HL-60/S4 treated with retinoic acid at 250 ng/mL for 4 days and 3 days (cell line): ENCODE data around the gene URAD.
"Not testable (repeated sequence)": the region's sequence is repeated elsewhere in the genome, so short reads cannot be mapped to it uniquely, and the experiment has no call there.

Source experiments
- in situ Hi-C: fragments of 300-500 bp; cut with MboI; formaldehyde crosslinking; loops from 2 replicates; pipeline ENCODE4 v1.7.0; 2022; ENCODE audit warnings: low sequenced_read_pairs

URAD gene, protein sequence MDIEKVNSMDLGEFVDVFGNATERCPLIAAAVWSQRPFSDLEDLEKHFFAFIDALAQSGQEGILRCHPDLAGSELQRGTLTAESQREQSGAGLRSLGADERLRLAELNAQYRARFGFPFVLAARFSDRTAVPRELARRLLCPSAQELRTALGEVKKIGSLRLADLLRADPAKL

DNA sequence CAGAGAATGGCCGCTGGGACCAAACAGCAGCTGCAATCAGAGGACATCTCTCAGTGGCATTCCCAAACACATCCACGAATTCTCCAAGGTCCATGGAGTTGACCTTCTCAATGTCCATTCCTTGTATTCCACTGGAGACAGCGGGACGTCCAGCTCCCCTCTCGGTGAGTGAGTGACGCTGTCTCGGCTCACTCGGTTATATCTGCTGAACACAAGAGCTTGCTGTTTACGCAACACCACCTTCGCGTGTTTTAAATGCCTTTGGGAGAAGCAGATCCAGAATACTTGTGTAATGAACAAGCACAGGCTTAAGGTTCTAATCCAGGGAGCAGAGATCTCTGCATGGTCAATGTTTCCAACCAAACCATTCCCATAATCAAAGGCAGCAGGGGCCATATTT, at the start of gene URAD:
Gene URAD, minus strand, starts transcription at position 174 of the 400 bp plus-strand sequence. Its CDS starts 56 bp downstream, at position 118.
- in situ Hi-C loops = no loop called here

DNA sequence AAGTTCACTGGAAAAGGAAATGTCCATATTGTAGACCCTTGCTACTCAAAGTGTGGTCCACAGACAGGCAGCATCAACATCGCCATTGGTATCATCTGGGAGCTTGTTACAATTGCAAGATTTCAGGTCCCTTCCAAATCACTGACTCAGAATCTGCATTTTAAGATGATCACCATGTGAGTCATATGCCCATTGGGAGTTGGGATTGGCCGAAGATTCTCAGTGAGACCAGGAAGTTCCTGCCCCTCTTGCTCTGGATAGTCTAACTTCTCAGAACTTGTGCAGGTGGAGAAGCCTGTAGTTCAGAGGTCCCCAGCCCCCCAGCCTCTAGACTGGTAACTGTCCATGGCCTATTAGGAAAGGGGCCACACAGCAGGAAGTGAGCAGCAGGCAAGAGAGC, 48.9 kb upstream of the URAD start:
- in situ Hi-C loops = no loop called here

DNA sequence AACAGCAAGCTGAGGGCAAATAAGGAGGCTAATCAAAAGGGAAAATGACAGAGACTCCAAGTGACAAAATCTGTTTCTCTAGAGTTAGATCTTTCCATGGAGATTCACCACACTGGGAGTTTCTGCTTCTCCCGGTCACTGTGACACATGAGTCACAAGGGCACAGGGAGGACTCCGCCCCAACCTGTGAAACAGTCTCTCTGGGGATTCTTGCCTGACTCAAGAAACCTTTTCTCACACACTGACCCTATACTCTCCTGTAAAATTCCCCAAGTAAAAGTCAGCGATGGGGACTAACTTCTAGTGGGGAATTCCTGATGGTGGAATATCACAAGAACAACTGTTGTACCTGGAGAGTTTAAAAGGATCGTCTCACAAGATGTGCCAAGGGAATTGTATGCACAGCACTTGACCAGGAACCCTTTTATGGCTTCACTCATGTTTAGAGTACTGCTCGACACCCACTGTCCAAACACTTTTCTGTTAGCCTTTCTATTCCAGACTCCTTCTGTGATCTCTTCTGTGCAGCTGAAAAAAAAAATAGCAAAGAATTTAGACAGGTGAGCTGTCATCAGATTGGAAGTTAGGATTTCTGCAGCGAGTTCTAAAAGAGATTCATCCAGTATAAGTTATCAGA, 46.8 kb upstream of the URAD start:
- in situ Hi-C loops = no loop called here

DNA sequence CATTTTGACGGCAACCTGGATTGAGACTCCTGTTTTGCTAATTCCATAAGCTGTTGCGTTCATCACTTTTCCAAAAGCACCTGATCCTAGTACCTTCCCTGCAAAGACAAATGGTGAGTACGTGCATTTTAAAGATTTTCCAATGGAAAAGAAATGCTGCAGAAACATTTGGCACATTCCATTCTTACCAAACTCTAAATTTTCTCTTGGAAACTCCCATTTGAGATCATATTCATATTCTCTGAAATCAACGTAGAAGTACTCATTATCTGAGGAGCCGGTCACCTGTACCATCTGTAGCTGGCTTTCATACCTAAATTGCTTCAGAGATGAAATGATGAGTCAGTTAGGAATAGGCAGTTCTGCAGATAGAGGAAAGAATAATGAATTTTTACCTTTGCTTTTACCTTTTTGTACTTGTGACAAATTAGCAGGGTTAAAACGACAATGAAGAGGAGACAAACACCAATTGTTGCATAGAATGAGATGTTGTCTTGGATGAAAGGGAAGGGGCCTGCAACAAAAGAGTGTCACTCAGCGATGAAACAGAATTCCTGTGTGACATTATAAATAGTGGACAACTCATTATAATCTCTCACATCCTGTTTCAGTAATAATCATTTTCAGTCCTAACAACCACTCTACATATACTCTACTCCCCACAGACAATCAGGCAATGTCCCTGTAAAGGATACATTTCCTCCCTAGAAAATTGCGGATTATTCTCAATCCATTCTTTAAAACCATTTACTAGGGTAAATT, 45.6 kb upstream of the URAD start:
- in situ Hi-C loops = no loop called here

DNA sequence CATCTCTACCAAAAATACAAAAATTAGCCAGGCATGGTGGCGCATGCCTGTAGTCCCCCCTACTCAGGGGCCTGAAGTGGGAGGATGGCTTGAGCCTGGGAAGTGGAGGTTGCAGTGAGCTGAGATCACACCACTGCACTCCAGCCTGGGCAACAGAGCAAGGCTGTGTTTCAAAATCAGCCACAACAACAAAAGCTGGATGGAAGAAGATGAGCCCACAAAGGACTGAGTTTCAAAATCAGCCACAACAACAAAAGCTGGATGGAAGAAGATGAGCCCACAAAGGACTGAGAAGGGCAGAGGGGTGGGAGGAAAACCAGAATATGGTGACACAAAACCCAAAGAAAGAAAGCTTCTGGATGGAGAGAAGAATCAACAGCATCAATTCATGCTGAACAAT, 43.9 kb upstream of the URAD start:
- in situ Hi-C loops = not testable (repeated sequence)

DNA sequence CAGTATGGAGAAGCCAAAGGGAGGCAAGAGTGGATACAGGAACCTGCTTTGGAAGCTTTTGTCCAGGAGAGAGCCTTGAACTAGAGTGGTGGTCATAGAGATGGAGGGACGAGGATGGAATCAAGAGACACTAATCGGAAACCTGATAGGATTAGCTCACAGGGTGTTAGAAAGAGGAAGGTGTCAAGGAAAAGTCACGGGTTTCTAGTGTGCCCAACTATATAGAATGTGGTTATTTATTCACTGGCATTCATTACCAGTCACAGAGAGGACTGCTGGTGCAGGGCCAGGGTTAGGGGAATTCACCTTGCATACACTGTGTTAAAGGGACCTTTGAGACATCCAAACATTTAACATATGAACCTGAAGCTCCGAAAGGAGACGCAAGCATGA, 43.4 kb upstream of the URAD start:
- in situ Hi-C loops = no loop called here

DNA sequence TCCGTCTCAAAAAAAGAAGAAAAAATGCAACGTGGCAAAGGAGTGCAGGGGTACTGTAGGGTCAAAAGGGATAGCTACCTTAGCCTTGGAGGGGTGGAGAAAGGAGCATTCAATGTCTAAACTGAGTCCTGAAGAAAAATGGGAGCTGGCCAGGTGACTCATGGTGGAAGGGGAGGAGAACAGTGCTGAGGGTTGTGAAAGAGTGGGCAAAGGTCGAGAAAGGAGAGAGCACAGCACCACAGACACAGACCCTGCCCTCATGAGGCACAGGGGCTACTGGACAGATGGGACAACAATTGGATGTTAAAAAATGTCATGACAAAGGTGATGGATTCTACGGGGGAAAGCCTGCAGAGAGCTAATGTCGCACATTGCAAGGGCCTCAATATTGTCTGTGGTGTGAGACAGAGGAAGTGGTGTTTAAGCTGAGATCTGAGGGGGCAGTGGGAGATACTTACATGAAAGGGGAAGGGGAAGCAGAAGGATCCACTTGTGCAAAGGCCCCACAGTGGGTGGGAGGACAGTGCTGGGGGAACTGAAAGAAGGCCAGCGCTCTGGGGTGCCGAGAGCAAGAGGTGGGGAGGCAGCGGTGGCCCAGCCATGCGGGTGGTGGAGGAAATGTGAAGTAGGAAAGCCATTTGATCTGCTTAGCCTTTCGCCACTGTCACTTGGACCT, 42.9 kb upstream of the URAD start:
- in situ Hi-C loops = no loop called here

DNA sequence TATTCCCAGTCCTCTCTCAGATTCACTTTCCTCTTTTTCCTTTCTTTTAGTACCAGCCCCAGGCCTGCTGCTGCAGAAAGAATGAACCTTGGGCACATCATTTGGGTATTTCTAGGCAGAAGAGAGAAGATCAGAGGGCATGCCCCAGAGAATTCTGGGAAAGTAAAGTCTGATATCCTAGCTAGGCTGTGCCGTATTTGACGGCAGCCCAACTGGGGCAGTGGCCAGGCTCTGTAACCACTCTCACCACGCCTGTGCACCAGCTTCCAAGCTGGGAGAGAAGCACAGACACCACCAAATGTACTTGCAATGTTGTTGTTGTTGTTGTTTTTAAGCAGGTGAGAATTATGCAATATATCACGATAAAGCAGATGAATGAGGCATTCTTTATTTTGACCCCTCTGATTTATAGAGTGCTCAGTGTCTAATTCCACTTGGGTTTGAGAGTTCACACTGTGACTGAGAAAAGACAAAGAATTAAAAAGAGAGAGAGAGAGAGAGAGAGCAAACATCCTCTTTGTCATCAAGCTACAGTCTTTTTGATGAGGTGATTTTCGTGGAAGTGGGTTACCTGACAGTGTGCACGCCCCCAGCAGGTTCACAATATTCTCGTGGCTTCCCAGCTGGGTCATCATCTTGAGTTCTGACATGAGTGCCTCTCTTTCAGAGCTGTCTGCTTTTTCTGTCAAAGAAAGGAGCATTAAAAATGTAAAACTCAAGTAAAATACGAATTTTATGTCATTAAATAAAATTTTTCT, 39.3 kb upstream of the URAD start:
- in situ Hi-C loops = no loop called here

DNA sequence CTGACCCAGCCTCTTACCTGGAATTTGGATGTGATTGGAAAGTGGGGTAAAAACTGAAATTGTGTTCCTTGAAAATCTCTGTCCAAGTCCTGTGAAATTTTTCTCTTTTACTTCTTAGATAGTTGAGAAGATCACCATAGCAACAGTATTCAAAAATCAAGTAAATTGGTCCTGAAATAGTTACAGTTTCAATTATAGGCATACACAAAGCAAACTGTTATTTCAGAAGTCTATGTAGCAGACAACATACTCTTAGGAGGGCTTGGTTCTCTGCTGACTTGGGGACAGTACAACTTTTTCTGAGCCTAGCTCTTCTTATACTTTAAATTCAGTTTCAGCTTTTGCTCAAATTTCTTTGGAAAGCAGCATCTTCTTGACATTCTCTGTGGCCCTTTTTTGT, 38.6 kb upstream of the URAD start:
- in situ Hi-C loops = no loop called here

DNA sequence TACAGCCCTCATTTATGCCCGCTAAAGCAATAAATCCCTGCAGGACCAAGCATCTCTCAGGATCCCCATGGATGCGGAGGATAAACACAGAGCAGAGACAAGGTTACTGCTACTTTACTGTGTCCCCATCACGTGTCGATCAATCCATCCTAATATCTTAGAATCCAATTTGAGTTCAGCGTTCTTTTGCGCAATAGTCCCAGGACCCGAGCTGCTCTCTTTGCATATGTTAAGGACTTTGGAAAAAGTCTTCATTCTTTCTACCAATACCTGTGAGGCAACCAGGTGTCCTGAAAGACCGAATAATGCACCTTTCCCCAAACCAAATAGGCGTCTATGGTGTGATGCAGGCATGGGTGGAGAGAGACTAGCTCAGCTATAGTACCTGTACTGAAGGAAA, 38.0 kb upstream of the URAD start:
- in situ Hi-C loops = no loop called here

DNA sequence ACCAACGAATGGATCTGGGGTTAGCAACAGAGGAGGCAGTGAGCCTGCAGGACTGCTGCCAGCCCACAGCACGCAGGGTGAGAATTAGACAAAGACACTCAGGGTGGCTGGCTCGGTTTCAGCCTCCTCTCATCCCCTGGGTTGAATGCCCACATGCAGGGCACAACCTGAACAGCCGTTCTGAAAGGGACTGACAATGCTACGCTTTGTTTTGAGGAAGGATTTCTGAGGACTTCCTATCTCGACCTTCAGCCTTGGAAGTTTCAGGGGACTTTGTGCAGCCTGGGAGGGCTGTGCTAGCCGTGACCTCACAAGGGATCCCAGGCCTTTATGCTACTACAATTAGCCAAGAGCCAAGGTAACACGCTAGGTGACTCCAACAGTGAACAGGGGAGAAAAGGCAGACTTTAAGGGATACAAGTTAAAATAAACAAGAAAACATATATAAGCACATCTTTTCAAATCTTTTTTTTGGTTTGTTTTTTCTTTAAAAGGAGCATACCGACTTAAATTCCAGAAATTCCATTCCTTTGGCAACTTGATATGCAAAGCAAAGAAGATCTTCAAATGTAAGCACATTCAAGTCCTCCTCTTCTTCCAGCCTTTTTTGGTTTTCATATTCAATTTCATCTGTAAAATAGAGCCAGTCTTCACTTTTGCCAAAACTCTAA, 34.5 kb upstream of the URAD start:
- in situ Hi-C loops = no loop called here

DNA sequence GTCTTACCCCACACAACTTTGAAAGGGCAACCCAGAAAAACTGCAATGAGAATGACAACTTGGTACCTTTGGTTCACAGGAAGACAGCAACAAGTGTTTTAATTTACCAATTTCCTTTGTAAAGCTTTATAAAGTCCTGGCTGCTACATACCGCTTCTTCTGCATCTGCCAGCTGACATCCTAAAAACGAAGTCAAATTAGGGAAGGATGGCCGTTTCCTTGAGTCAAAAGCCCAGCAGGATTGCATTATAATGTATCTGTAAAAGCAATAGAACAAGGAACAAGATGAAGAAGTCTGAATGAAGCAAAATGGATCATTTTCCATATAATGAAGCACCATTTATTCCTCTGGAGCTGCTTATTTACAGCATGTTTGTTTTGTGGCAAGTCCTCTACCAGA, 25.8 kb upstream of the URAD start:
- in situ Hi-C loops = no loop called here

DNA sequence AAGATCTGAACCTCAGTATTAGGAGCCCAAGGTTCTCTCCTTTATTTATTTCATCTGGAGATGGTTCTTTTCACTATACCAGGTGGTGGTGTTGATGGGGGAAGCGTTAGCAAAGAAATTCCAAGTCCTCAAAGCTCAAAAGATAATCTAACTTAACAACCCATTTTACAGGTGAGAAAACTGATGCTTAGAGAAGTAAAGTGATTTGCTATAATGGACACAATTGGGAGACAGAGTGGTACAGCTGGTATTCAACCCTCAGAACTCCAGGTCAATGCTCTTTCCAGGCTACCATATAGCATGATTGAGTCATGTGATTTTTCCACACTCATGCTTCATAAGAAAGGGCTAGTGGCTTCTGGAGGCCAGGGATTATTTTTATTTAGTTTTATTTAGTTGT, 25.0 kb upstream of the URAD start:
- in situ Hi-C loops = no loop called here

DNA sequence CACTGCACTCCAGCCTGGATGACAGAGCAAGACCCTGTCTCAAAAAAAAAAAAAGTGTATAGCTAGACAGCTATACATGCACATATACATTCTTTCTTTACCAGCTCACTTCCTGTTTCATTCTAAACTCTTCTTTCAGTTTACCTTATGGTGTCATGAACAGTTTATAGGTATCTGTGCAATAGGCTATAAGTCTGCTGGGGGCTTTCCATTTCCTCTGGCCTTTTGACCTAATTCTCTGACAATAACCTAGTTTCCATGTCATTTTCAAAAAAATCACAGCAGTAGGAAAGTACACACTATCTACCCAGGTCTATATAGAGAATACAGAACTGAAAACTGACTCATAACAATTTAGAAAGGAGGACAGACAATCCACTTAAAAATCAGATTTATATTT, 24.4 kb upstream of the URAD start:
- in situ Hi-C loops = no loop called here

DNA sequence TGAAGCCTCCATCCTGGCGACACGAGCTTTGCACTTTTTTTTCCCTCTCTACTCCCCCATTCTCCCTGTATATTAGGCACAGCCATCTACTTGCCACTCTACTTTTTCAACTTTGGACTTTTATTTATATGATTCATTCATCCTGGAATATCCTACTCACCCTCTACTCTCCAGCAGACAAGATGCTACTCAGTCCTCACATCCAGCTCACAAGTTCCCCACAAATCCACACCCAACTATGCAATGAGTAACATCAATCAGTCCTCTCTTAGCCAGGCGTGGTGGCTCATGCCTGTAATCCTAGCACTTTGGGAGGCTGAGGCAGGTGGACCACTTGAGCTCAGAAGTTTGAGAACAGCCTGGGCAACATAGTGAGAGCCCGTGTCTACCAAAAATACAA, 23.9 kb upstream of the URAD start:
- in situ Hi-C loops = no loop called here

DNA sequence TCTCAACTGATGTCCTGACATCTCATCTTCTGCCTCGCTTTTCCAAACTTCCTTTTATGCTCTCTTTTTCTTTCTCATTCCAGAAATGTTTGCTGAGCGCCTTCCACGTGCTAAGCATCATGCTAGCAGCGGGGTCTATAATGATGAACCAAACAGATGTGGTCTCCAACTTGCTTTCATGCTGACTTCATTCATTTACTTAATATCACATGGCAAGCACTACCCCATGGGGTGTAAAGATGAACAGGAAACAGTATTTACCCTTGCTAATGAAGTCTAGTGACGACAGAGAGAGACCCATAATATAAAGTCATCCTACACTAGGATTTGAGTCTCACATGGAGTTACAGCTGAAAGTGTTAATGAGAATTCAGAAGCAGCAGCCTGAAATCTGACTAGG, 21.6 kb upstream of the URAD start:
- in situ Hi-C loops = no loop called here

DNA sequence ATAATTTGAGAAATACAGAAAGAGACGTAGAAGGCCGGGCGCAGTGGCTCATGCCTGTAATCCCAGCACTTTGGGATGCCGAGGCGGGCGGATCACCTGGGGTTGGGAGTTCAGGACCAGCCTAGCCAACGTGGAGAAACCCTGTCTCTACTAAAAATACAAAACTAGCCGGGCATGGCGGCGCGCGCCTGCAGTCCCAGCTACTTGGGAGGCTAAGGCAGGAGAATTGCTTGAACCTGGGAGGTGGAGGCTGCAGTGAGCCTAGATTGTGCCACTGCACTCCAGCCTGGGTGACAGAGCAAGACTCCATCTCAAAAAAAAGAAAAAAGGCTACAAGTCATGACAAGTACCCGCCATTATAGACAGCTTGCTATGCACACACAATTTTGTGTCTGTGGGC, 16.5 kb upstream of the URAD start:
- in situ Hi-C loops = not testable (repeated sequence)

DNA sequence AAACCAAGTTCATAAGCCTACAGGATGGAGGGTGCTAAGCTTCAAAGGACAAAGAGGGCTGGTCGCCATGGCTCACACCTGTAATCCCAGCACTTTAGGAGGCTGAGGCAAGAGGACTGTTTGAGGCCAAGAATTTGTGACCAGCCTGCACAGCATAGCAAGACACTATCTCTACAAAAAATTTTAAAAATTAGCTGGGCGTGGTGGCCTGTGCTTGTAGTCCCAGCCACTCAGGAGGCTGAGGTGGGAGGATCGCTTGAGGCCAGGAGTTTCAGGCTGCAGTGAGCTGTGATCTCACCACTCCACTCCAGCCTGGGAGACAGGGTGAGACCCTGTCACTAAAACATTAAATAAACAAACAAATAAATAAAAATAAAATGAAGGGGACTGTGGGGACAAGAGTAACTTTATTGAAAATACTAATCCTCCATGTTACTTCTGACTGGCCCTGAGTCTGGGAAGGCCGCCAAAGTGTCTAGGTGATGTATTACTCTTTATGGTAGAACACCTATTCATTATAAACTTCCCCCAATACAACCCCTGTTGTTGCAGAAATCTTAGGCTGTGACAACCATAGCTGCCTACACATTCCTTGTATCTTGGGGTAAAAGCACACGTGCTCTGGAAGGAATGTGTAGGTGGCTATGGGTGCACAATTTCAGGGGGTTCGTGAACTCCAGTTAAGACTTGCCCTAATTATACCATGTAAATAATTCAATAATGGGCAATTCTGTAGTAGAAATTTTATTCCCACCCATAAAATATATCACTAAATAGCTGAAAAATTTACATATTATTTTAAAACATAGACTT, 14.6 kb upstream of the URAD start:
- in situ Hi-C loops = no loop called here

DNA sequence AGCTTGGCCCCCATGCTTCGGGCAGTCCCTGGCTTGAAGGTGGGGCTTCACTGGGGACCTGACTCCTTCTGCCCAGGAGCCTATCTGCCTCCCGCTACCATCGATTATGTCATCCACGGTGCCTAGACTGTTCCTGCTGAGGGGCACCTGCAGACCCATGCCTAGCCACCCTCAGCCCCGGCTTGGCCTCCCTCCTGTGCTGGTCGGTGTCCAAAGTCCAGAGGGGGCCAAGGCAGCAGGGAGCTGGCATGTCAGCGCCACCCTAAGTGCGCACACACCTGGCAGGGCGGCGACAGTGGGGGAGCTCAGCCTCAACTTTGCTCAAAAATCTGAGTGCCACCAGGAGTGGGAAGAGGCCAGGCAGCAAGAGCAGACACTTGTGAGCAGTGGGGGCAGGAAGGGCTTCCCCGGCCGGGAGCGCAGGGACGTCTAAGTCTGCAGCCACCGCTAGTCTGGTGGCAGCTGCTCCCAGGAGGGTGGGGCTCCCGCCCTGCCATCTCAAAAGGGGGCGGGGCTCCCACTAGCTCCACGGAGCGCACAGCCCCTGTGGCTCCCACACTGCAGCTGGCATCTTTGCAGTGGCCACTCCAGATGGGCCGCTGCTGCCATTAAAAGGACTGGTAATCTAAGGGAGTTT, 13.5 kb upstream of the URAD start:
- in situ Hi-C loops = no loop called here
